SK-N-SH (cell line): ENCODE measurements around the gene THUMPD2. TPM values are rescaled to one million over a fixed set of nuclear protein-coding genes. Genes with fewer than 3 reads are reported as not detected.

Experiments used
- CTCF ChIA-PET: fragments of 300-600, 350-600 bp; formaldehyde crosslinking; extraction: SDS; loops from one replicate; lab custom pipeline; 2021; lab: Yijun Ruan, JAX
- POLR2A ChIA-PET: fragments of 350-600 bp; sonication (Branson Sonifier 250); formaldehyde crosslinking; extraction: SDS; loops from one replicate; lab custom pipeline; 2020; ENCODE audit warnings: antibody characterized with exemption, inconsistent platforms; lab: Yijun Ruan, JAX
- DNase-seq: peaks from one replicate; pipeline ENCODE4 v3.0.0; 2012
- H2AFZ ChIP-seq: fragments of 200-600 bp; sonication (generic); 2 replicates; pipeline ENCODE4 v1.8.1; 2016; ENCODE audit warnings: antibody characterized with exemption, mild to moderate bottlenecking, low read depth
- H3F3A ChIP-seq: fragments of 200-600 bp; sonication (generic); replicated peaks from 2 replicates; pipeline ENCODE3; 2016; ENCODE audit warnings: antibody characterized with exemption, mild to moderate bottlenecking; ENCODE audit not compliant: insufficient read depth
- H3K27ac ChIP-seq, 2 experiments: fragments of 200-500 bp in 1 of 2; fragments of 200-600 bp in 1 of 2; sonication (Bioruptor generic) in 1 of 2; sonication (generic), shearing (Covaris generic) in 1 of 2; 2 replicates each; pipeline versions ENCODE4 v1.5.1 to v1.6.1; 2014 to 2016; ENCODE audit warnings: low read depth in 2 of 2, inconsistent platforms in 1 of 2, low read length in 1 of 2, mild to moderate bottlenecking in 1 of 2, mixed read lengths in 1 of 2
- H3K27me3 ChIP-seq: fragments of 200-600 bp; sonication (generic), shearing (Covaris generic); 2 replicates; pipeline ENCODE4 v1.6.1; 2016; ENCODE audit warnings: mixed run types; ENCODE audit not compliant: insufficient read depth
- H3K36me3 ChIP-seq, 2 experiments: fragments of 200-500 bp in 1 of 2; fragments of 200-600 bp in 1 of 2; sonication (Bioruptor generic) in 1 of 2; sonication (generic) in 1 of 2; replicated peaks in 1 of 2; 2 replicates each; pipeline versions ENCODE3 to v1.5.1; 2014 to 2016; ENCODE audit warnings: low read length in 1 of 2, mild to moderate bottlenecking in 1 of 2; ENCODE audit not compliant: insufficient read depth in 2 of 2, control insufficient read depth in 1 of 2
- H3K4me1 ChIP-seq, 2 experiments: fragments of 200-500 bp in 1 of 2; fragments of 200-600 bp in 1 of 2; sonication (Bioruptor generic) in 1 of 2; sonication (generic), shearing (Covaris generic) in 1 of 2; 2 replicates each; pipeline versions ENCODE4 v1.5.1 to v1.6.1; 2014 to 2016; ENCODE audit warnings: low read depth in 1 of 2, low read length in 1 of 2, mixed run types in 1 of 2; ENCODE audit not compliant: insufficient read depth in 2 of 2, control insufficient read depth in 1 of 2
- H3K4me2 ChIP-seq: fragments of 200-600 bp; sonication (generic), shearing (Covaris generic); 2 replicates; pipeline ENCODE4 v1.6.1; 2017; ENCODE audit warnings: mixed run types
- H3K4me3 ChIP-seq, 2 experiments: fragments of 200-500 bp in 1 of 2; fragments of 200-600 bp in 1 of 2; sonication (Bioruptor generic) in 1 of 2; sonication (generic), shearing (Covaris generic) in 1 of 2; 2 replicates each; pipeline versions ENCODE4 v1.5.1 to v1.8.1; 2014 to 2016; ENCODE audit warnings: low read depth in 2 of 2, inconsistent platforms in 1 of 2, low read length in 1 of 2, mild to moderate bottlenecking in 1 of 2, mixed read lengths in 1 of 2, moderate library complexity in 1 of 2
- H3K79me2 ChIP-seq: fragments of 200-600 bp; sonication (generic); 2 replicates; pipeline ENCODE4 v1.8.1; 2017; ENCODE audit warnings: mild to moderate bottlenecking; ENCODE audit not compliant: insufficient read depth
- H3K9ac ChIP-seq: fragments of 200-600 bp; sonication (generic); 2 replicates; pipeline ENCODE4 v1.6.1; 2017; ENCODE audit warnings: mixed run types
- H3K9me2 ChIP-seq: fragments of 200-600 bp; sonication (generic); 2 replicates; pipeline ENCODE4 v1.6.1; 2017; ENCODE audit warnings: mixed run types
- H3K9me3 ChIP-seq: fragments of 200-600 bp; sonication (generic); 2 replicates; pipeline ENCODE4 v1.6.1; 2017; ENCODE audit warnings: mixed run types, mild to moderate bottlenecking, moderate library complexity
- H4K20me1 ChIP-seq: fragments of 200-600 bp; sonication (generic); 2 replicates; pipeline ENCODE4 v1.6.1; 2017; ENCODE audit warnings: mild to moderate bottlenecking, mixed run types; ENCODE audit not compliant: insufficient read depth
- CHD2 ChIP-seq: fragments of 150-350 bp; IDR thresholded peaks from 2 replicates; pipeline ENCODE4 v1.6.1; 2018; ENCODE audit warnings: low read length; ENCODE audit not compliant: partially characterized antibody
- ELF1 ChIP-seq: IDR thresholded peaks from 2 replicates; pipeline ENCODE4 v1.4.0; 2012
- FOSL2 ChIP-seq: IDR thresholded peaks from 2 replicates; pipeline ENCODE4 v1.4.0; 2012; ENCODE audit warnings: low read depth, mild to moderate bottlenecking, moderate library complexity, borderline replicate concordance
- FOXJ3 ChIP-seq: sonication (generic); formaldehyde crosslinking; IDR thresholded peaks from 2 replicates; pipeline ENCODE4 v1.5.1; 2020; ENCODE audit warnings: mild to moderate bottlenecking, missing genetic modification reagents
- GATA2 ChIP-seq: sonication (generic); formaldehyde crosslinking; IDR thresholded peaks from 2 replicates; pipeline ENCODE4 v1.5.0; 2020; ENCODE audit warnings: mild to moderate bottlenecking, missing genetic modification reagents
- MAX ChIP-seq: IDR thresholded peaks from 2 replicates; pipeline ENCODE4 v1.4.0; 2012; ENCODE audit warnings: low read depth
- MEF2A ChIP-seq: IDR thresholded peaks from 2 replicates; pipeline ENCODE4 v1.4.0; 2012; ENCODE audit warnings: low read depth, borderline replicate concordance
- MXI1 ChIP-seq: IDR thresholded peaks from 2 replicates; pipeline ENCODE4 v1.6.1; 2012; ENCODE audit warnings: mild to moderate bottlenecking, low read depth, low read length, improper control_type of control experiment
- NFIC ChIP-seq: IDR thresholded peaks from 2 replicates; pipeline ENCODE4 v1.4.0; 2012; ENCODE audit warnings: borderline replicate concordance
- NRF1 ChIP-seq: IDR thresholded peaks from 2 replicates; pipeline ENCODE4 v1.6.1; 2012; ENCODE audit warnings: low read depth, mild to moderate bottlenecking, low read length
- POLR2AphosphoS5 ChIP-seq: IDR thresholded peaks from 2 replicates; pipeline ENCODE4 v1.6.1; 2012; ENCODE audit warnings: low read depth, low read length
- RCOR1 ChIP-seq: fragments of 150-350 bp; IDR thresholded peaks from 2 replicates; pipeline ENCODE4 v1.6.1; 2017; ENCODE audit warnings: antibody characterized with exemption, low read length
- REST ChIP-seq: IDR thresholded peaks from 2 replicates; pipeline ENCODE4 v1.6.1; 2012; ENCODE audit warnings: mild to moderate bottlenecking, low read depth, low read length, moderate library complexity
- SIN3A ChIP-seq: IDR thresholded peaks from 2 replicates; pipeline ENCODE4 v1.6.1; 2012; ENCODE audit warnings: low read depth, mild to moderate bottlenecking, low read length, moderate library complexity, borderline replicate concordance
- TAF1 ChIP-seq: IDR thresholded peaks from 2 replicates; pipeline ENCODE4 v1.6.1; 2012; ENCODE audit warnings: low read depth, mild to moderate bottlenecking, low read length, moderate library complexity, borderline replicate concordance
- USF1 ChIP-seq: IDR thresholded peaks from 2 replicates; pipeline ENCODE4 v1.4.0; 2012; ENCODE audit warnings: low read depth, borderline replicate concordance
- USF2 ChIP-seq: fragments of 150-350 bp; IDR thresholded peaks from 2 replicates; pipeline ENCODE4 v1.6.1; 2017; ENCODE audit warnings: antibody characterized with exemption, low read length, low read depth, borderline replicate concordance
- YY1 ChIP-seq: IDR thresholded peaks from 2 replicates; pipeline ENCODE4 v1.4.0; 2012; ENCODE audit warnings: low read depth, mild to moderate bottlenecking
- WGBS: methylation state at CpG from one replicate; pipeline ENCODE4 v1.1.6; 2017; ENCODE audit warnings: low lambda C conversion rate; 5-methylcytosine and 5-hydroxymethylcytosine counted together
- polyA plus RNA-seq, 3 experiments: library from polyadenylated mRNA; depleted of rRNA; stranded (reverse); fragments of >200 nt; gene quantifications; 2 replicates each; pipeline ENCODE4 v1.2.3, GENCODE V29; 2012

The THUMPD2 gene
- 5.3 and 6.5 TPM in 2 replicates for polyA plus RNA-seq (2012; rRNA removed)
- 5.0 and 5.3 TPM in 2 replicates for polyA plus RNA-seq (2012; cell fraction: cytosol; rRNA removed)
- 9.7 and 19.1 TPM in 2 replicates for polyA plus RNA-seq (2012; cell fraction: nucleus; rRNA removed)

DNA sequence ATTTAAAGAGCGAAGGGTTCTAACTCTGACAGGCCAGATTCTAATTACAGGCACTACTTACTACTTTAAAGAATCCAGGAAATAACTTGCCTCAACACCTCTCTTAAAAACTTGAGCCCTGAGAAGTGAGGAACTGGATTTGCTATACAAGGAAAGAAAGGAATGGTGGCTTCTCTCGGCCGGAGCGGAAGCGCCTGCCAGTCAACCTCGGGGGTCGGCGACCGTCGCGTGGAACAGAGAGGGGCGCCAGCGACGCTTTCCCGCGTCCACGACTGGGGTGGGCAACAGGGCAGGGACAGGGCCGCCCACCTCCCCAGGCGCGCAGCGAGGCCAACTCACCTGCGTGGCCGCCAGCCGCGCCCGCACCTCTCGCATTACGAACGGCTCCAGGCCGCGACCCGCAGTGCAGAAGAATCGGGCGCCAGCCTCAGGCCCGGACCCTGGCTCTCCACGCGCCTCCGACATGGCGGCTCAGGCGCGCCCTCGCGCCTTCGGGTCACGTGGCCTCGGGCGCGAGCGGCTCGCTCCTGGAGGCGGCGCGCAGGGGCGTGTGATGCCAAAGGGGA is at the start of gene THUMPD2:
THUMPD2 (minus strand) TSS at position 484 of the 566 bp plus-strand sequence; CDS start at position 465, 19 bp downstream.
- peak; percentile 95 for DNase-seq
- peak within 1 kb of the TSS; percentile 73 to 85 for H3K4me3 ChIP-seq
- ChIA-PET POLR2A (no interaction called here), CTCF (interaction anchor here (1.0 to 1.2 kb wide), 2 partner anchors 51 to 59 kb away, joined by 3 read pairs; no protein-coding TSS in a partner anchor)
- no peaks in the 10 kb centered on the region for H3K27me3 ChIP-seq
- H3F3A ChIP-seq = no peaks in the 10 kb centered on the region
- peak within 1 kb of the TSS; percentile 88 for H3K9ac ChIP-seq
- no peaks in the 10 kb centered on the region for H3K9me2 ChIP-seq
- H3K27ac ChIP-seq = peak within 1 kb of the TSS; percentile 51 to 86
- H3K36me3 ChIP-seq = peaks cover 0 to 12% of the 10 kb centered on the region in 2 experiments
- 3% methylated on average over 30 of the region's 54 CpGs for WGBS
- H3K79me2 ChIP-seq = peaks cover 51% of the 10 kb centered on the region
- no peaks in the 10 kb centered on the region for H4K20me1 ChIP-seq
- peak; percentile 77 for TF ChIP-seq USF2
- TF ChIP-seq CHD2 = peak; percentile 21
- peak; percentile 70 for TF ChIP-seq FOXJ3 (CRISPR knock-in tag)
- peak; percentile 66; the same call in 1 of the 2 replicates for TF ChIP-seq TAF1
- TF ChIP-seq POLR2AphosphoS5 = peak; percentile 90
- TF ChIP-seq USF1 = peak; percentile 98
- peak; percentile 43 for TF ChIP-seq GATA2 (CRISPR knock-in tag)
- peak; percentile 93 for TF ChIP-seq MAX
- peak; percentile 92 for TF ChIP-seq MXI1
- peak; percentile 48; the same call in 1 of the 2 replicates for TF ChIP-seq REST
- TF ChIP-seq NRF1 = peak; percentile 39
- no peak for TF ChIP-seq NFIC
- TF ChIP-seq SIN3A = peak; percentile 74; the same call in 1 of the 2 replicates
- peak; percentile 28; the same call in 1 of the 2 replicates for TF ChIP-seq ELF1
- TF ChIP-seq MEF2A = no peak
- no peak for TF ChIP-seq RCOR1
- no peak for TF ChIP-seq FOSL2
- TF ChIP-seq YY1 = peak; percentile 87
- TF ChIP-seq, all 33 proteins: peak for 14
- Histone ChIP-seq H3K4me2 (peak within 1 kb of the TSS; percentile 85), H3K4me1 (peaks cover 2 to 15% of the 10 kb centered on the region in 2 experiments; a peak in 3 of 4 replicates), H3K9me3 (no peaks in the 10 kb centered on the region), H2AFZ (peak within 1 kb of the TSS; percentile 75)
